SIG-M5 treated with dmso at 0.1 percent for 504 hours (cell line): ENCODE data around the gene GPC5.
"Not testable (repeated sequence)": the region's sequence is repeated elsewhere in the genome, so short reads cannot be mapped to it uniquely, and the experiment has no call there.

Experiments
- DNase-seq: peaks from one replicate; lab custom pipeline; 2025; ENCODE audit not compliant: unreplicated experiment; lab: John Stamatoyannopoulos, UW

The GPC5 gene

DNA sequence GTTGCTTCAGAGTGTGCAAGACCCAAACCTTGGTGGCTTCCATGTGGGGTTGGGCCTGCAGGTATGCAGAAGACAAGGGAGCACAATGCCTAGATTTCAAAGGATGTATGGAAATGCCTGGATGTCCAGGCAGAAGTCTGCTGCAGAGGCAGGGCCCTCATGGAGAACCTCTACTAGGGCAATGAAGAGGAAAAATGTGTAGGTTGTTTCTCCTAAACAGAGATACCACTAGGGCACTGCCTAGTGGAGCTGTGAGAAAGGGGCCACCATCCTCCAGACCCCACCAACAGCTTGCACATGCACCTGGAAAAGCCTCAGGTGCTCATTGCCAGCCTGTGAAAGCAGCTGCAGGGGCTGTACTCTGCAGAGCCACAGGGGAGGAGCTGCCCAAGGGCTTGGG is 1295.6 kb downstream of the GPC5 start:
- no peak for DNase-seq

GRCh38 chr13:92695827-92696226 is 1297.4 kb downstream of the GPC5 start:
- DNase-seq = not testable (repeated sequence)

GRCh38 chr13:92716749-92717148 is 1318.3 kb downstream of the GPC5 start:
- DNase-seq = no peak

- DNase-seq = no peak
These were observed 1319.4 kb downstream of the GPC5 start for GRCh38 chr13:92717857-92718256.

DNA sequence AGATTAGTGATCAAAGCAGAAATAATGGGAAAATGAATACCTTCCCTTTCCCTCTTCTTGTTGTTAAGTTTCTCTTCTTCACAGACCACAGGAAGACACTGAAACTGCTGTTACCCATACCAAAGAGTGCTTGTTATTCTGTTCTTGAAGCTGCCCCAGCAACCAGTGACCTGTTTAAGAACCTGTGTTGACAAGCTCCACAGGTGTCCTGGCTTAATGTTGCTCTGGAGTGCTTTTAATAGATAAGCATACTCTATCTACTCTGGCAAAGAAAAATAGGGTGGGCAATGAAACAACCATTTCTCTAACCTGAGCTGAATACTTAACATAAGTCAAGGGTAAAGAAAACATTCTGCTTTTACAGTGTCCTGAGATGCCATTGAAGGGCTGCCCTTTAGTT is 1321.4 kb downstream of the GPC5 start:
- no peak for DNase-seq

- DNase-seq = no peak
These were observed 1323.2 kb downstream of the GPC5 start for GRCh38 chr13:92721620-92722019.

GRCh38 chr13:92727118-92727517 is 1328.7 kb downstream of the GPC5 start:
- DNase-seq = no peak

DNA sequence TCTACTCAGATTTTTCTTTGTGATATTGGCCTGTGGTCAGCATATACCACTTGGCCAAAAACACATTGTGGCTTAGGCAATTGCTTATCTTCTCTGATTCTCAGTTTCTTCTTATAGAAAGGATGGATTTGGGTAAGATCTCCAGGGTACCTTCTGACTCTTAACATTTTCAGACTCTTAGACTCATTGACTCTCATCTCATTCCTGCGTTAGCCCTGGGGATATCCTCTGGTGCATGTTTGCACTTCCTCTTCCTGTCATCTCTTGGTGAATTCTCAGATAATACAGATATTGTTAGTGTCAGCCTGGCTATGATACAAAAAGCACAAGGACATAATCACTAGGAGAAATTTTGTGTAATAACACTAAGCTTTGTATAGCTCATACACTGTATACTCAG is 1335.6 kb downstream of the GPC5 start:
- no peak for DNase-seq

GRCh38 chr13:92734545-92734944 is 1336.1 kb downstream of the GPC5 start:
- DNase-seq = no peak

GRCh38 chr13:92735909-92736308 is 1337.5 kb downstream of the GPC5 start:
- no peak for DNase-seq

DNA sequence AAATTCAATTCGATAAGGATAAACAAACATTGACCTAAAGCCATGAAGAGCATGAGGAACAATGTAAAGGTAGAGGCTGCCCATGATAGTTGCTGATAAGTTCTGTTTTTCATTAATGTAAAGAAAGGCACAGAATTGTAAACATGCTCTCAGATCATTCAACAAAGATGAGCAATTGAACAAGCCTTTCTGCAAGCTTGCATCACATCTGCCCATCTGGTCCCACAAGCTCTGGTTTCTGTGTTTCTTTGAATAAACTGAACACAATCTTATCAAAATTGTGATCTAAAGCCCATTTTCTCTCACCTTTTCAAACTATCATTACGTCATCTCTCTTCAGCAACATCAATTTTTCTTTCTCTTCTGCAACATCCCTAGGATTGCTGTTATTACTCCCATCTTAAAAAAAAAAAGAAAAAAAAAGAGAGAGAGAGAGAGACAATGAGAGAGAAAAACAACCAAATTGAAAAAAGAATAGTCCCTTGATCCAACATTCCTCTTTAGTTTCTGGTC is 1340.9 kb downstream of the GPC5 start:
- DNase-seq = no peak

DNA sequence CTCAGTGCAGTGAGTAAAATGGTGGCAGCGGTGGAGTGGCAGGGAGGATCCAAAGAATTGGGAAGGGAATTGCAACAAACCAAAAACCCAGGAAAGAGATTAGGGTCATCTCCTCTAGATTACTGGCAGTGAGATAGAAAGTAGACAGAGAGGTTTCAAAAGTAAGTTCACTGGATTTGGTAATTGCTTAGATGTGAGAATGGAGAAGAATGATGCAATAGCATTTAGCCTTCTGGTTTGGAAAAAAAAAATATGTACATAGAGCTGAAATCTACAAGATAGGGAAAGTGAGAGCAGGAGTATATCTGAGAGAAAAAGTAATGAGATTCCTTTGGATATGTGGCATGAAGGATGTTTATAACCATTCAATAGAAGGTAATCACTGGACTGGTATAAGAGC is 1345.6 kb downstream of the GPC5 start:
- DNase-seq = no peak

GRCh38 chr13:92745258-92745657 is 1346.8 kb downstream of the GPC5 start:
- DNase-seq = no peak

DNA sequence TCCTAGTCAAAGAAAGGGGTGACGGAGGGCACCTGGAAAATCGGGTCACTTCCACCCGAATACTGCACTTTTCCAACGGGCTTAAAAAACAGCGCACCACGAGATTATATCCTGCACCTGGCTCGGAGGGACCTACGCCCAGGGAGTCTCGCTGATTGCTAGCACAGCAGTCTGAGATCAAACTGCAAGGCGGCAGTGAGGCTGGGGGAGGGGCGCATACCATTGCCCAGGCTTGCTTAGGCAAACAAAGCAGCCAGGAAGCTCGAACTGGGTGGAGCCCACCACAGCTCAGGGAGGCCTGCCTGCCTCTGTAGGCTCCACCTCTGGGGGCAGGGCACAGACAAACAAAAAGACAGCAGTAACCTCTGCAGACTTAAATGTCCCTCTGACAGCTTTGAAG is 1354.3 kb downstream of the GPC5 start:
- DNase-seq = not testable (repeated sequence)

GRCh38 chr13:92761710-92762109 is 1363.3 kb downstream of the GPC5 start:
- no peak for DNase-seq

DNA sequence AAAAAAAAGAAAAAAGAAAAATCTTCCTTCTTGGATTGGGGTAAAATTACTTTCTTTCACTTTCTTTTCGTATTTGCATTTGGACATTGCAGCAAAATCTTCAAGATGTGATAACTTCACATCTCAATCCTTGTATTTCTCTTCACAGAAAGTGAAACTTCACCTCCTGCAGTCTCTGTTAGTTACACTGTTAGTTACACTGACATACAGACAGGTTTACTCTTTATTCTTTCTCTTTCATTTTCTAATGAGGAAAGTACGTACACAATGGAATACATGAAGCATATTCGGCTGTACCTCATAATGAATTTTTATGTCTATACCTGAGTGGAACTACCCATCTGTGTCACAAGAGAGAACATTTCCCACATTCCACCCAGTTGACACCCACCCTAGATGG is 1369.0 kb downstream of the GPC5 start:
- no peak for DNase-seq

DNA sequence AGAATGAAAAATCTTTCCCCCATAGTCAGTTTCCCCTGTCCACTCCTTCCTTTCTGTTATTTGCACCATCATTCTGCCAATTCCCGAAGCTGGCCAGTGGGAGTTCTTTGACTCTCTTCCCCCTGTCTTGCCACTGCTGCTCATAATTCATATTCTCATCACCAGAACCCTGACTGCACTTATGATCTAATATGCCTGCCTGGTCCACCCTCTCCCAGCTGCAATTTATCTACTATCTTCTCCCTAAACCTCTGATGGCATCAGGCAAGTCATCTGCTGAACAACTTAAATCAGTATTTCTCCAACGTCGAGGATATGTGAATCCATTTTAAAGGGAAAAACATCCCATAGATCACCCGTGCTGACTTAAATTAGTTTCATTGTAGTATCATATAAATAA is 1370.2 kb downstream of the GPC5 start:
- no peak for DNase-seq

DNA sequence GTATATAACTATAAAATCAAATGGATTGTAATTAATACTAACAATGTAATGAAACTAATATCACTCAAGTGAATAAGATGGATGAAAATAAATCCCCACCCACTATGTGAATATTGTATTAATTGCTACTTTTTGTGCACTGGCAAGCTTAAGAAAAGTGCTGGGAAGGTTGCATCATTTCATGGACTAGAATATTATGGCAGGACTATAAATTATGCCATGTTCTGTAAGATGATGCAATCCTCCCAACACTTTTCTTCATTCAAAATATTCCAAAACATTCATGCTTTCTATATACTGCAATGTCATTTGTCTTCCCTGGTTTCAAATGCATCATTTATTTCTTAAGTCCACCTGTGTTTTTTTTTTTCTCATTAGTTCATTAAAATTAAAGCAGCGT is 1370.6 kb downstream of the GPC5 start:
- DNase-seq = no peak

- no peak for DNase-seq
These were observed 1377.2 kb downstream of the GPC5 start for GRCh38 chr13:92775658-92776057.

GRCh38 chr13:92781965-92782690 is 1383.7 kb downstream of the GPC5 start:
- DNase-seq = no peak

DNA sequence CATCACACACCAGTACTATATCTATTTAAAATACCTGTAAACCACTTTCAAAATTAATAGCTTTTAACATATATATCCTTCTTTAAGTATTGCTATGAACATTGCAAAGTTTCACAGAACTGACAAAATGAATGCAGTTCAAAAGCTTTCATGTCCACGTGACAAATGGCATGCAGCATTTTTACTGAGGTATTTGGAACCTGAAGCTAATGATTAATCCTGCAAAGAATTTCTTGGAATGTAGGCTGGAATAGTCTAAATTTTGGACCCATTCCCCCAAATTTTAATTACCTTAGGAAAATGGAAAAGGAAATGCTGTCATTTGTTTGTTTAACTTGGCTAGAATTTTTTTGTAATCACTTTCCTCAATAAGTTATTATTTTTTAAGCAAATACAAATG is 1404.4 kb downstream of the GPC5 start:
- DNase-seq = no peak

GRCh38 chr13:92804346-92804745 is 1405.9 kb downstream of the GPC5 start:
- no peak for DNase-seq

DNA sequence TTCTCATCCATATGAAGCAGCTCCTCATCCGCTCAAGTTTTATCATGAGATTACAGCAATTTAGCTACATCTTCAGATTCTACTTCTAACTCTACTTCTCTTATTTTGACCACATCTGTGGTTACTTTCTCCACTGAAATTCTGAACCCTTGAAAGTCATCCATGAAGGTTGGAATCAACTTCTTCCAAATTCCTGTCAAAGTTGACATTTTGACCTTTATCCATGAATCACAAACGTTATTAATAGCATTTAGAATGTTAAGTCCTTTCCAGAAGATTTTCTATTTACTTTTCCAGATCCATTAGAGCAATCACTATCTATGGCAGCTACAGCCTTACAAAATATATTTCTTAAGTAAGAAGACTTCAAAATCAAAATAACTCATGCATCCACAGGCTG is 1406.5 kb downstream of the GPC5 start:
- DNase-seq = no peak
